ENCODE data around the gene GOLGA6C.
"Not testable (repeated sequence)": the region's sequence is repeated elsewhere in the genome, so short reads cannot be mapped to it uniquely, and the experiment has no call there.

- TF ChIP-seq POLR2A, CTCF, POLR2AphosphoS5 (IDR thresholded peaks at IDR 0.05): not testable (repeated sequence)
Observed at GRCh38 chr15:75278497-75278896, 20.4 kb downstream of the GOLGA6C start.

All from breast epithelium (tissue), 3 donors.